Sigmoid colon (tissue), 7 donors: ENCODE data around the gene ERI3. TPM values are rescaled to one million over a fixed set of nuclear protein-coding genes. Genes with fewer than 3 reads are reported as not detected.

Source experiments
- DNase-seq: peaks from one replicate; pipeline ENCODE4 v3.0.0-alpha.2; 2019
- H3K27ac ChIP-seq, 4 donors: fragments of 200-600 bp; sonication (generic); one replicate each; pipeline ENCODE4 v1.5.1; 2016 to 2019; ENCODE audit warnings: mild to moderate bottlenecking in 1 of 4
- H3K27me3 ChIP-seq, 3 donors: fragments of 200-600 bp; sonication (generic); one replicate each; pipeline ENCODE4 v1.5.1; 2019; ENCODE audit warnings: mild to moderate bottlenecking in 1 of 3
- H3K36me3 ChIP-seq, 4 donors: fragments of 200-600 bp; sonication (generic); one replicate each; pipeline ENCODE4 v1.5.1; 2016 to 2019
- H3K4me1 ChIP-seq, 4 donors: fragments of 200-600 bp; sonication (generic); one replicate each; pipeline ENCODE4 v1.5.1; 2017 to 2019
- H3K4me3 ChIP-seq, 4 donors: fragments of 200-600 bp; sonication (generic); one replicate each; pipeline ENCODE4 v1.5.1; 2017 to 2019; ENCODE audit warnings: mild to moderate bottlenecking in 2 of 4, moderate library complexity in 1 of 4
- H3K9me3 ChIP-seq, 4 donors: fragments of 200-600 bp in 3 of 4; sonication (generic) in 3 of 4; one replicate each; pipeline versions ENCODE4 v1.5.1 to v1.6.1; 2013 to 2019
- CTCF ChIP-seq, 4 experiments: fragments of 450-650 bp in 3 of 4; fragments of 200-600 bp in 1 of 4; IDR thresholded peaks; one replicate each; pipeline ENCODE4 v1.5.1; 2016 to 2019; ENCODE audit warnings: antibody characterized with exemption in 4 of 4, mild to moderate bottlenecking in 3 of 4, moderate library complexity in 2 of 4
- EP300 ChIP-seq, 4 donors: sonication (generic); formaldehyde crosslinking; IDR thresholded peaks; one replicate each; pipeline ENCODE4 v1.6.1; 2017; ENCODE audit warnings: antibody characterized with exemption in 4 of 4
- POLR2A ChIP-seq, 2 donors: fragments of 450-650 bp; IDR thresholded peaks; one replicate each; pipeline ENCODE4 v1.6.1; 2016; ENCODE audit warnings: antibody characterized with exemption in 2 of 2, mild to moderate bottlenecking in 2 of 2, moderate library complexity in 2 of 2
- POLR2AphosphoS5 ChIP-seq, 4 donors: sonication (generic); formaldehyde crosslinking; IDR thresholded peaks; one replicate each; pipeline ENCODE4 v1.6.1; 2017; ENCODE audit warnings: antibody characterized with exemption in 4 of 4
- WGBS, 2 donors: extraction: QIAGEN DNeasy Blood & Tissue Kit; methylation state at CpG; one replicate each; pipeline ENCODE4 v1.1.7; 2013; 5-methylcytosine and 5-hydroxymethylcytosine counted together
- intact Hi-C: fragments of 100-400 bp; cut with DNase I; formaldehyde crosslinking; loops from one replicate; pipeline ENCODE4 v1.15.1; 2023
- polyA plus RNA-seq, 3 donors: library from polyadenylated mRNA; stranded (reverse); fragments of 200-250 nt; gene quantifications; one replicate each; pipeline ENCODE4 v1.2.3, GENCODE V29; 2013
- total RNA-seq, 4 donors: library from RNA; depleted of rRNA; stranded (reverse); fragments of >200 nt; gene quantifications; one replicate each; pipeline ENCODE4 v1.1.0, GENCODE V29; 2016
- donor health status: healthy with polysubstance abuse.
- donor health status: Bipolar disorder and iron deficiency.
- donor health status: healthy.

ERI3 gene
- total and polyA plus RNA-seq, 7 donors: 25.6 to 88.3 (median 40.3) TPM

DNA sequence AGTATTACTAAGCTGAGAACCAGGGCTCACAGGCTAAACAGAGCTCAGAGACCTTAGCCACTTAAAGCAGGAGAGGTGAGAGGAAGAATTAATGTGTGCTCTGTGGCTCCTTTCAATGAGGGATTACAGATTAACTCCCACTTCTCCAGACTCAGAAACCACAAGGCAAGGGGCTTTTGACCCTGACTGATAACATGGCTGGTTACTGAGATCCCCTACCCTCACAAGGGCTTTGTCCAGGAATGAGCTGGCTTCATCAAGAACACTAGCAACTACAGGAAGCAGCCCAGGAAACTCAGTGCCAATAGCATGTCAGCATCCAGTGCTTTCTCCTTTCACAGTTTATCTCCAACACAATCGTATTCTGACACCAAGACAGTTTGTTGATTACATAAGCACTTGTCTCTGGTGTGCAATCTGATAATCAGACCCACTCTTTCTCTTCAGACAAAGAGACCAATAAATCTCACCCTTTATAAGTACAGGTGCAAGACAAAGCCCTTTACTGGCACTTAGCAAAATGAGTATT is 38.8 kb downstream of the ERI3 start:
- H3K9me3 ChIP-seq: no peaks in the 10 kb centered on the region
- WGBS, 2 donors: 30 to 42% methylated on average over 1 of the region's 1 CpG
- TF ChIP-seq EP300 (IDR thresholded peaks at IDR 0.05): no peak
- no peak for TF ChIP-seq POLR2A (IDR thresholded peaks at IDR 0.05)
- TF ChIP-seq CTCF (IDR thresholded peaks at IDR 0.05): no peak
- no peak for TF ChIP-seq POLR2AphosphoS5 (IDR thresholded peaks at IDR 0.05)
- no peak for DNase-seq
- intact Hi-C loops: loop anchor here (10.0 kb wide), 1 partner anchor 279 kb away; no protein-coding TSS in a partner anchor
- no peak overlapping the region for H3K27ac ChIP-seq
- H3K4me3 ChIP-seq: no peak overlapping the region
- no peaks in the 10 kb centered on the region for H3K4me1 ChIP-seq
- H3K36me3 ChIP-seq: peaks cover 4 to 80% (median 29%) of the 10 kb centered on the region in 4 donors
- no peaks in the 10 kb centered on the region for H3K27me3 ChIP-seq

DNA sequence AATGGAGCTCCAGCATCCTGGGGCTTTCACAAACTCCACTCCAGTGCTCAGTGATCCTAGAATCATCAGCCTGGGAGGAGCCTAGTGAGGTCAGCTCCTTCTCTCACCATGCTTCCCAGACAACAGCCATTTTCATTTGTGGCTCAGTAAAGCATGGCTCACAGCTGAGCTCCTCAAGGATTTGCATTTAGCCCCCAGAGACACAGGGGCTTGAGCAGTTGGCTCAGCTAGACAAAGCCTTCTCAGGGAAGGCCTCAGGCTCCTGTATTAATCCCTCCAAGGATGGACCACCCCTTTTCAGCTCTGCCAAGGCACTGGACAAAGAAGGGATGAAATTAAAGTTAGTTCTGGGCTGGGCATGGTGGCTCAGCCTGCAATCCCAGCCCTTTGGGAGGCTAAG is 39.5 kb downstream of the ERI3 start:
- Histone ChIP-seq H3K36me3 (peaks cover 4 to 82% (median 29%) of the 10 kb centered on the region in 4 donors), H3K27me3 (no peaks in the 10 kb centered on the region), H3K9me3 (no peaks in the 10 kb centered on the region), H3K27ac (no peak overlapping the region), H3K4me1 (no peaks in the 10 kb centered on the region), H3K4me3 (no peak overlapping the region)
- no peak for DNase-seq
- intact Hi-C loops: loop anchor here (10.0 kb wide), 1 partner anchor 279 kb away; no protein-coding TSS in a partner anchor
- TF ChIP-seq POLR2A (IDR thresholded peaks at IDR 0.05) (no peak), POLR2AphosphoS5 (IDR thresholded peaks at IDR 0.05) (no peak), CTCF (IDR thresholded peaks at IDR 0.05) (no peak), EP300 (IDR thresholded peaks at IDR 0.05) (no peak)

DNA sequence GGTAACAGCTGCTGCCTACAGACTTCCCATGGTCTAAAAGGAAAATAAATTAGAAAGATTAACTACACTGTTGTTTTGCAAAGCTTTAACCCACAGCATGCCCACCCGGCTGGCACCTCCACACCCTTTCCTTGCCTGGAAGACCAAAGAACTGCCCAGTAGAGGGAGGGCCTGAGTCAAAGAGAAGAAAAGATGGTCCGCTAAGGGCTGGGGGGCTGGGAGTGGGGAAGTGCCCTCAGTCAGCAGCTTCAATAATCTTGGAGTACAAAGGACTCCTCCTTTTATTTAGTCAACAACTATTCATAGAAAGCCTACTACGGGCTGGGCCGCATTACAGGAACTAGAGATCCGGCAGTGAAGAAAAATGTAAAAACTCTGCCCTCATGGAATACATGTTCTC is 40.6 kb downstream of the ERI3 start:
- Histone ChIP-seq H3K36me3 (peaks cover 4 to 80% (median 29%) of the 10 kb centered on the region in 4 donors), H3K27ac (no peak overlapping the region), H3K27me3 (no peaks in the 10 kb centered on the region), H3K4me3 (no peak overlapping the region), H3K9me3 (no peaks in the 10 kb centered on the region), H3K4me1 (no peaks in the 10 kb centered on the region)
- no peak for TF ChIP-seq EP300 (IDR thresholded peaks at IDR 0.05)
- no peak for TF ChIP-seq POLR2AphosphoS5 (IDR thresholded peaks at IDR 0.05)
- intact Hi-C loops: loop anchor here (10.0 kb wide), 1 partner anchor 280 kb away; no protein-coding TSS in a partner anchor
- DNase-seq: no peak
- WGBS, 2 donors: 70 to 71% methylated on average over 5 of the region's 5 CpGs

GRCh38 chr1:44313265-44313918 is 41.7 kb downstream of the ERI3 start:
- intact Hi-C loops: loop anchor here (10.0 kb wide), 1 partner anchor 281 kb away; no protein-coding TSS in a partner anchor
- no peak overlapping the region for H3K27ac ChIP-seq

More at GRCh38 chr1:44313265-44313918, 41.7 kb downstream of the ERI3 start:
- DNase-seq: no peak
- TF ChIP-seq EP300 (IDR thresholded peaks at IDR 0.05): no peak
- TF ChIP-seq CTCF (IDR thresholded peaks at IDR 0.05): no peak
- no peak for TF ChIP-seq POLR2A (IDR thresholded peaks at IDR 0.05)
- no peak for TF ChIP-seq POLR2AphosphoS5 (IDR thresholded peaks at IDR 0.05)
- WGBS, 2 donors: 75 to 91% methylated on average over 3 of the region's 3 CpGs
- no peak overlapping the region for H3K4me3 ChIP-seq
- H3K4me1 ChIP-seq: no peaks in the 10 kb centered on the region
- H3K27me3 ChIP-seq: no peaks in the 10 kb centered on the region
- H3K9me3 ChIP-seq: no peaks in the 10 kb centered on the region
- H3K36me3 ChIP-seq: peaks cover 4 to 82% (median 25%) of the 10 kb centered on the region in 4 donors
